DOHH2 (cell line): ENCODE data around the gene GPR108.

Source experiments
- EZH2phosphoT487 ChIP-seq: fragments of 200-600 bp; sonication (generic); IDR thresholded peaks from 2 replicates; pipeline ENCODE4 v1.6.1; 2017; ENCODE audit warnings: borderline replicate concordance, mild to moderate bottlenecking, antibody characterized with exemption, low read length, moderate library complexity, mixed read lengths
- TF ChIP-seq, protein P1 (sequence below): fragments of 200-600 bp; sonication (generic); IDR thresholded peaks from one replicate; pipeline ENCODE4 v1.5.1; 2014; ENCODE audit warnings: antibody characterized with exemption, mild to moderate bottlenecking, low read depth, low read length; ENCODE audit not compliant: poor library complexity, severe bottlenecking

DNA sequence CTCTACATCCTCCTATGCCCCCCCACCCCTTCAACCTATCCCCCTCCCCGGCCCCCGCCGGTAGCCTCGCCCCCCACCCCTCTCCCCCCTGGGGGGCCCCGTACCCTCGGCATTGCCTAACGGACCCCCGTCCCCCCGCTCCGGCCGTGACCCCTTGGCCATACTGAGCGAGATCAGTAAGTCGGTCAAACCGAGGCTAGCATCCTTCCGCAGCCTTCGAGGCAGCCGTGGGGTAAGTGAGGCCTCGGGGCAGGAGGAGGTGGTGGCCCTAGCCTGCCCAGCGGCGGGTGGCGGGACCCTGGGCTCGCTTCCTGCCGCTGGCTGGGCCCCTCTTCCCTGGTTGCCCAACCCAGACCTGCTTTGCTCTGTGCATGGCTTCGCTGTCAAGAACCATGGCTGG lies 8.6 kb upstream of the GPR108 start:
- TF ChIP-seq, protein P1, sequence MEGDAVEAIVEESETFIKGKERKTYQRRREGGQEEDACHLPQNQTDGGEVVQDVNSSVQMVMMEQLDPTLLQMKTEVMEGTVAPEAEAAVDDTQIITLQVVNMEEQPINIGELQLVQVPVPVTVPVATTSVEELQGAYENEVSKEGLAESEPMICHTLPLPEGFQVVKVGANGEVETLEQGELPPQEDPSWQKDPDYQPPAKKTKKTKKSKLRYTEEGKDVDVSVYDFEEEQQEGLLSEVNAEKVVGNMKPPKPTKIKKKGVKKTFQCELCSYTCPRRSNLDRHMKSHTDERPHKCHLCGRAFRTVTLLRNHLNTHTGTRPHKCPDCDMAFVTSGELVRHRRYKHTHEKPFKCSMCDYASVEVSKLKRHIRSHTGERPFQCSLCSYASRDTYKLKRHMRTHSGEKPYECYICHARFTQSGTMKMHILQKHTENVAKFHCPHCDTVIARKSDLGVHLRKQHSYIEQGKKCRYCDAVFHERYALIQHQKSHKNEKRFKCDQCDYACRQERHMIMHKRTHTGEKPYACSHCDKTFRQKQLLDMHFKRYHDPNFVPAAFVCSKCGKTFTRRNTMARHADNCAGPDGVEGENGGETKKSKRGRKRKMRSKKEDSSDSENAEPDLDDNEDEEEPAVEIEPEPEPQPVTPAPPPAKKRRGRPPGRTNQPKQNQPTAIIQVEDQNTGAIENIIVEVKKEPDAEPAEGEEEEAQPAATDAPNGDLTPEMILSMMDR, result no peak
- TF ChIP-seq EZH2phosphoT487, result no peak
